NCI-H1417 treated with DMSO at 0.1 percent for 48 hours (cell line): Measurements from ENCODE around the gene ADAMTS14.
"Not testable (repeated sequence)": the region's sequence is repeated elsewhere in the genome, so short reads cannot be mapped to it uniquely, and the experiment has no call there.

ENCODE experiments used
- DNase-seq: peaks from one replicate; lab custom pipeline; 2025; lab: John Stamatoyannopoulos, UW

The ADAMTS14 gene

DNA sequence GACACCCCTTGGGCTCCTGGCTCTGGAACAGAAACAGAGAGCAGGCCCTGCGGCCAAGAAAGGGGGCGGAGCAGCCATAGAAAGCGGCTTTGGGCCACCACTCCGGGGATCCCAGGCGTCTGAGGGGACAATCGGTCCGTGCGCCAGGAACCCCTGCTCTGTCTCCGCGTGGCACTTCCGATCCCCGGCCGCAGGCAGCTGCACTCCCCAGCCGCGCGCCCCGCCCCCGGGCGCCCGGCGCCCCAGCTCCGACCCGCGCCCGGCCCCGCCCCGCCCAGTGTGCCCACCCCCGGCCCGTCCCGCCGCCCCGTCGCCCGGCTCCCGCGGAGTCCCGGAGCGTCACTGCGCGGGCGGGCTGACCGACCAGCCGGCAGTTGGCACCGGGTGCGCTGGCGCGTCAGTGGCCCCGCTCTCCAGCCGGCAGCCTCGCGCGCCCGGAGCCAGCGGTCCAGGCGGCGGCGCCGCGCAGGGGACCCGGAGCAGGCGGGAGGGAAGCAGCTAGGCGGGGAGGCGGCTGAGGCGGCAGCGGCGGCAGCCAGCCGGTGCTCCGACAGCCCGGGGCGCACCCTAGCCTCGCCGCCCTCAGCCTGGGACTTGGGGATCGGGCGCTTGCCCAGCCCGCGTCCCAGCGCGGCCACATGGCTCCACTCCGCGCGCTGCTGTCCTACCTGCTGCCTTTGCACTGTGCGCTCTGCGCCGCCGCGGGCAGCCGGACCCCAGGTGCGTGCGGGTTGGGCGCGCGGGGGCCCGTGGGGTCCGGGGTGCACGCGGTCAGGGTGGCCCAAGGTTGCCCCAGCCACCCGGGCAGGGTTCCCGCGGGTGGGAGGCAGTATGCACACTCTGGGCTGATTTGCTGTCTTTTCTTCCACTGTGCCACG, at the start of gene ADAMTS14:
ADAMTS14 (plus strand) TSS at position 342 of the 878 bp plus-strand sequence; CDS start at position 639, 297 bp downstream.
- DNase-seq, result no peak

- no peak for DNase-seq
Observed at GRCh38 chr10:70622541-70622940, 49.8 kb upstream of the ADAMTS14 start.

DNA sequence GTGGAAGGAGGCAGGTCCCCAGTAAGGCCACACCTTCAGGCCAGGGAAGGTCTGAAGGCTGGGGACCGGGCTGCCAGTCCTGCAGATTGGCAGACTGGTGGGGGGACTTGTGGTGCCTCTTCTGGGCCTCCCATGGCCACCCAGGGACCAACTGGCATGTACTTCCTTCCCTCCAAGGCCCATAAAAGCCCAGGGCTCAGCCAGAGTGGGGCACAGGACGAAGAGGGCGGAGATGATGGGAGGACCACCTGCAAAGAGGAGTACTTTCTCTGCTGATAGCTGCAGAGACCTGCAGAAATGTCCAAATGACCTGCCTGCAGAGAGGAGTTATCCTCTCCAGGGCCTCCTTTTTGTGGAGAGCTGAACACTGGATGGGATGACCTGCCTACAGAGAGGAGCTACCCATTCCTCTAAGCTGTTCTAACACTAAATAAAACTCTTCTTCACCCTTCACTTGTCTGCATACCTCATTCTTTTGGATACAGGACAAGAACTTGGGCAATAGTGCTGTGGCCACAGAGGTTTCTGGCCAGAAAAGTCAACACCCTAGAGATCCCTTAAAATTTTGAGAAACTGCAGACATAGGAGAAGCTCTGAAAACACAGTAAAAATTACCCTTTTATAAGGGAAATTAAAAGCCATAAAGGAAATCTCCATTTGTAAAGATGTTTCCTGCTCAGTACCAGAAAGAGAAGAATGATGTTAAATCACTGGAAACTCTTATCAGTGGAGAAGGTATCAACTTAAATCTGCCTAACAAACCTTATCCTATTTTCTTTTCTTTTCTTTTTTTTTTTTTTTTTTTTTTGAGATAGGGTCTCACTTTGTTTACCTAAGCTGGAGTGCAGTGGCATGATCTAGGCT, 49.1 kb upstream of the ADAMTS14 start:
- DNase-seq, result no peak

- DNase-seq, result no peak
Observed at GRCh38 chr10:70626056-70626455, 46.2 kb upstream of the ADAMTS14 start.

DNA sequence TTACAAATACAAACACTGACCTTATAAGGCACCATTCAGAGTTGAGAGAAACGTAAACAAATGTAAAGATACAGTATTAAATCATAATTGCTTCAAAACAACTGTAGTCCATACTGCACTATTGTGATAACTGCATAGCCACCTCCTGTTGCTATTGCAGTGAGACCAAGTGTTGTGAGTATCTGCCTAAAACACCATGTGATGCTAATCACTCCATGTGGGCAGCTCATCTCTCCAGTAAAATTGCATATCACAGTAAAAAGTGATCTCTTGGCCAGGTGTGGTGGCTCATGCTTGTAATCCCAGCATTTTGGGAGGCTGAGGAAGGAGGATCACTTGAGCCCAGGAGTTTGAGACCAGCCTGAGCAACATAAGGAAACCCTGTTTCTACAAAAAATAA, 43.0 kb upstream of the ADAMTS14 start:
- DNase-seq, result no peak

- not testable (repeated sequence) for DNase-seq
Observed at GRCh38 chr10:70631735-70632134, 40.6 kb upstream of the ADAMTS14 start.

- DNase-seq, result no peak
Observed at GRCh38 chr10:70634011-70634410, 38.3 kb upstream of the ADAMTS14 start.

DNA sequence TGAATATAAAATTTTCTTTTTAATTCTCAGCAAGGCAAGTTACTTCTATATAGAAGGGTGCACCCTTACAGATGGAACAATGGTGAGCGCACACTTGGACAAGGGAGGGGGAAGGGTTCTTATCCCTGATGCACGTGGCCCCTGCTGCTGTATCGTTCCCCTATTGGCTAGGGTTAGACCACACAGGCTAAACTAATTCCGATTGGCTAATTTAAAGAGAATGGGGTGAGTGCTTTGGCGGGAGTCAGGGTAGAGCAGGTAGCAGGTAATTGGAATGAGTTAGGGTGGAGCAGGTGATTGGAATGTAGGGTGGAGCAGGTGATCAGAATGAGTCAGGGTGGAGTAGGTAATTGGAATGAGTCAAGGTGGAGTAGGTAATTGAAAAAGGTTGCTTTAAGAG, 37.8 kb upstream of the ADAMTS14 start:
- DNase-seq, result not testable (repeated sequence)

DNA sequence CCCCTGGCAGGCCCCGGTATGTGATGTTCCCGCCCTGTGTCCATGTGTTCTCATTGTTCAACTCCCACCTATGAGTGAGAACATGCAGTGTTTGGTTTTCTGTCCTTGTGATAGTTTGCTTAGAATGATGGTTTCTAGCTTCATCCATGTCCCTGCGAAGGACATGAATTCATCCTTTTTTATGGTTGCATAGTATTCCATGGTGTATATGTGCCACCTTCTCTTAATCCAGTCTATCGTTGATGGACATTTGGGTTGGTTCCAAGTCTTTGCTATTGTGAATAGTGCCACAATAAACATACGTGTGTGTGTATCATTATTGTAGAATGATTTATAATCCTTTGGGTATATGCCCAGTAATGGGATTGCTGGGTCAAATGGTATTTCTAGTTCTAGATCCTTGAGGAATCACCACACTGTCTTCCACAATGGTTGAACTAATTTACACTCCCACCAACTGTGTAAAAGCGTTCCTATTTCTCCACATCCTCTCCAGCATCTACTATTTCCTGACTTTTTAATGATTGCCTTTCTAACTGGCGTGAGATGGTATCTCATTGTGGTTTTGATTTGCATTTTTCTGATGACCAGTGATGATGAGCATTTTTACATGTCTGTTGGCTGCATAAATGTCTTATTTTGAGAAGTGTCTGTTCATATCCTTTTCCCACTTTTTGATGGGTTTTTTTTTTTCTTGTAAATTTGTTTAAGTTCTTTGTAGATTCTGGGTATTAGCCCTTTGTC, 32.5 kb upstream of the ADAMTS14 start:
- DNase-seq, result not testable (repeated sequence)

- DNase-seq, result not testable (repeated sequence)
Observed at GRCh38 chr10:70643272-70643671, 29.0 kb upstream of the ADAMTS14 start.

DNA sequence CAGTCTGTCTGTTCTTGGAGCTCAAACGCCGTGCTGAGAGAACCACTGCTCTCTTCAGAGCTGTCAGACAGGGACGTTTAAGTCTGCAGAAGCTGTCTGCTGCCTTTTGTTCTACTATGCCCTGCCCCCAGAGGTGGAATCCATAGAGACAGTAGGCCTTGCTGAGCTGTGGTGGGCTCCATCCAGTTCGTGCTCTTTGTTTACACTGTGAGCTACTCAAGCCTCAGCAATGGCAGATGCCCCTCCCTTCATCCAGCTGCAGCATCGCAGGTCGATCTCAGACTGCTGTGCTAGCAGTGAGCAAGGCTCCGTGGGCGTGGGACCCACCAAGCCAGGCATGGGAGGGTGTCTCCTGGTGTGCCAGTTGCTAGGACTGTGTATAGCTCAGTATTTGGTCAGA, 27.3 kb upstream of the ADAMTS14 start:
- not testable (repeated sequence) for DNase-seq

GRCh38 chr10:70647086-70647485, 25.2 kb upstream of the ADAMTS14 start:
- no peak for DNase-seq

GRCh38 chr10:70648427-70648826, 23.9 kb upstream of the ADAMTS14 start:
- no peak for DNase-seq

DNA sequence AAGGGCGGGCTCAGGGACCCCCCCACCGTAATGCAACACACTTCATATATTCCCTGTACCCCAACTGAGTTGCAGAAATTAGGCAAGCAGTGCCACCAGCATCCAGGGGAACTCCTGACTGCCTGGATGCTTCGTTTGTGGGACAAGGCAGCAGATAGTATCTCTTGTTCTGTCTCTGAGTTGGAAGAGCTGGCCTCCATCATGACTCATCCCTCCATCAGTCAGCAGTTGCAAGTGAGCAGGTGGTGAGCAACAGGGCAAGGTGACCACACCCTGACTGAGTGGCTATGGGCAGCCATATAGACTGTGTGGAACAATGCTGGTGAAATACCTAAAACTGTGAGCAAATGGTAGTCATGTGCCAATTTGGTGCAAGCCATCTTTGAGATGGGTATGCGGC, 22.8 kb upstream of the ADAMTS14 start:
- DNase-seq, result no peak

DNA sequence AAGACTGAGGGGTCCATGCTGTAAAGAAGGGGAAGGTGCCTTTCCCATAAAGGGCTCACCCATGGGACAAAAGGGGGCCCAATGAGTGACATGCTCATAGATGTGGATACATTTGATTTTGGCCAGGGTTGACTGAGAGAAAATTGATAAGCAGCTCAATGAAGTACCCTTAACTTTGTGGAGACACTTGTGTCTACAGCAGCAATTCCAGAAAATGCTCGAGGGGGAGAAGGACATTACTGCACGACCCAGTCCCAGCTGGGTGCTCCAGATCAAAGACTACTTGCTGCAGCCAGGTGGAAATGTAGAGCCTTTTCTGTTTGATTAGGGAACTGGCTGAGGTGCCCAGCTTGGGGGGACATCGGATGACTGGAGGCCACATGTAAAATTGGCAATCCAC, 22.2 kb upstream of the ADAMTS14 start:
- no peak for DNase-seq

DNA sequence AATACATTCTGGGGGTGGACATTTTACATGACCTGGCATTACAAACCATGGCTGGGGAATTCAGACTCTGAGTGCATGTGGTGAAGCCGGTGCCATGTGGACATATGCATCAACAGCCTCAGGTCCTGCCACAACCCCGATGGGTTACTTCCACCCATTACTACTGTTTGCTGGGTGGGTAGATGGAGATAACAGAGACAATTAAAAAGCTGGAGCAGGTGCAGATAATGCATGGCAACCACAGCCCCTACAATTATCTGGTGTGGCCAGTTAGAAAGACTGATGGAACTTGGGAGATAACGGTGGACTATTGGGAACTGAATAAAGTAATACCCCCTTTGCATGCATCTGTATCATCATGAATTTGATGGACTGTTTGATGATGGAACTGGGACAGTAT, 21.6 kb upstream of the ADAMTS14 start:
- no peak for DNase-seq

DNA sequence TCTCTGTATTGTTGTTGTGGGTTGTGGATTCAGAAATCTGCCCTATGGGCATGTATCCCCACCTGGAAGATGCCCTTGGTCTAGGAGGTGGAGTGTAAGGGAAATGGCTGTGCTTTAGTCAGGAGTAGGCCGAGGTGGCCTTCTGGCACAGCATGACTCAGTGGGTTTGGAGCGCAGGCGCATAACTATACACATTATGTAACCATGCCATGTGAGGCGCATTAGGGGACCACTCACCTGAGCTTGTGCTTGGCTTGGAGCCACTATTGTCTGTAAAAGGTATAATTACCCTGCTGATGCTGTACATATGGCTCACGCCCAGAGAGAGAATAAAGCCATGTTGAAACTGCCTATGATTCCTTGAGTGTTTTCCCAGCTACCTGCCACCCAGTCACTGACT, 20.6 kb upstream of the ADAMTS14 start:
- no peak for DNase-seq

GRCh38 chr10:70652761-70653657, 19.3 kb upstream of the ADAMTS14 start:
- no peak for DNase-seq

GRCh38 chr10:70655316-70655715, 17.0 kb upstream of the ADAMTS14 start:
- no peak for DNase-seq

DNA sequence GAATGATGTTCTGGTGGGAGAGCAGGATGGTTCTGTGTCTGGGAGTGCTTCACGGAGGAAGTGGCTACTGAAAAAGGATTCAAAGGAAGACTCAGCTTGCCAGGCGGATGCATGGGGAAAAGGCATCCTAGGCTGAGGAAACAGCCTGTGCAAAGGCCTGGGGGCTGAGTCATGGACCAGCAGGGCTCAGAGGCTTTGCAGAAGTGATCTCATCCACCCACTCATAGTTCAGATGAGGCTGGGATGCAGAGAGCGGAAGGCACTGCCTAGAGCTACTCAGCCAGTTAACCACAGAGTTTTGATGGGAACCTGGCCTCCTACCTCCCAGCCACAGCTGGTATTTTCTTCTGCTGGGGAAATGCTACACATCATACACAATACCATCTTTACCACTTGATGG, 15.8 kb upstream of the ADAMTS14 start:
- no peak for DNase-seq

DNA sequence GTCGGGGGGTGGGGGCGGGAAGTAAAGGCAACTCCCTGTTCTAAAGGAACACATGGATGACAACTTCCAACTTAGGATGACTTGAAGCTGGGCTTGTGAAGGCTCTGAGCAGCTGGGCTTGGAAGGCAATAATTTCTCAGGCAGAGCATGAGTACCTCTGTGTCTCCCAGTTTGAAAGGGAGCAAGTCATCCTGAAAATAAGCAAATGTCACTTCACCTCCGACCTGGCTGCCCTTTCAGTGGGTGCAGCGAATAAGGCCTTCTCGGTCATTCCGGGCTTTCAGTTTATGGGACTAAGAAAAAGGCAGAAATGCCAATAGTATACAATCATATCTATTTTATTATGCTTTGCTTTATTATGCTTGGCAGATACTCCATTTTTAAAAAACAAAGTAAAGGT, 15.3 kb upstream of the ADAMTS14 start:
- no peak for DNase-seq
